ENCODE measurements around the gene FAM47E. TPM values are rescaled to one million over a fixed set of nuclear protein-coding genes. Genes with fewer than 3 reads are reported as not detected.

FAM47E gene
- total RNA-seq, 1 donor from 2014 or later: 3.5 TPM

- DNase-seq (ENCODE audit: low read depth): no peak
- no peak for TF ChIP-seq CTCF (conservative IDR thresholded peaks at IDR 0.05; ENCODE audit: low read depth, low read length)
- H3K4me3 ChIP-seq (ENCODE audit: low read depth, low read length): no peak overlapping the region
These were observed 25.1 kb upstream of the FAM47E start for GRCh38 chr4:76226418-76226817.

- no peak for TF ChIP-seq CTCF (conservative IDR thresholded peaks at IDR 0.05; ENCODE audit: low read depth, low read length)
- no peak for DNase-seq (ENCODE audit: low read depth)
- no peak overlapping the region for H3K4me3 ChIP-seq (ENCODE audit: low read depth, low read length)
These were observed 18.8 kb upstream of the FAM47E start for GRCh38 chr4:76232681-76233080.

- DNase-seq (ENCODE audit: low read depth): no peak
- no peak for TF ChIP-seq CTCF (conservative IDR thresholded peaks at IDR 0.05; ENCODE audit: low read depth, low read length)
- no peak overlapping the region for H3K4me3 ChIP-seq (ENCODE audit: low read depth, low read length)
These were observed 18.4 kb upstream of the FAM47E start for GRCh38 chr4:76233083-76233482.

GRCh38 chr4:76233529-76233928 is 18.0 kb upstream of the FAM47E start:
- no peak overlapping the region for H3K4me3 ChIP-seq (ENCODE audit: low read depth, low read length)

GRCh38 chr4:76233967-76234678 is 17.4 kb upstream of the FAM47E start:
- DNase-seq (ENCODE audit: low read depth): no peak
- TF ChIP-seq CTCF (conservative IDR thresholded peaks at IDR 0.05; ENCODE audit: low read depth, low read length): no peak
- peak overlapping the region; percentile 18 for H3K4me3 ChIP-seq (ENCODE audit: low read depth, low read length)

More at GRCh38 chr4:76233529-76233928, 18.0 kb upstream of the FAM47E start:
- no peak for TF ChIP-seq CTCF (conservative IDR thresholded peaks at IDR 0.05; ENCODE audit: low read depth, low read length)
- no peak for DNase-seq (ENCODE audit: low read depth)

GRCh38 chr4:76234679-76235044 is 16.9 kb upstream of the FAM47E start:
- H3K4me3 ChIP-seq (ENCODE audit: low read depth, low read length): no peak overlapping the region
- no peak for TF ChIP-seq CTCF (conservative IDR thresholded peaks at IDR 0.05; ENCODE audit: low read depth, low read length)
- no peak for DNase-seq (ENCODE audit: low read depth)

GRCh38 chr4:76235407-76235806 is 16.1 kb upstream of the FAM47E start:
- no peak for DNase-seq (ENCODE audit: low read depth)
- TF ChIP-seq CTCF (conservative IDR thresholded peaks at IDR 0.05; ENCODE audit: low read depth, low read length): no peak
- H3K4me3 ChIP-seq (ENCODE audit: low read depth, low read length): no peak overlapping the region
